NK-92 treated with Interleukin-12 subunit alpha and Interleukin-12 subunit beta, amount 100 ng/mL, for 24 hours (cell line): ENCODE results near the gene LRRC53.

Source experiments
- DNase-seq: peaks from one replicate; lab custom pipeline; 2025; lab: John Stamatoyannopoulos, UW

The LRRC53 gene

GRCh38 chr1:74430342-74430934 is 82.0 kb downstream of the LRRC53 start:
- no peak for DNase-seq

DNA sequence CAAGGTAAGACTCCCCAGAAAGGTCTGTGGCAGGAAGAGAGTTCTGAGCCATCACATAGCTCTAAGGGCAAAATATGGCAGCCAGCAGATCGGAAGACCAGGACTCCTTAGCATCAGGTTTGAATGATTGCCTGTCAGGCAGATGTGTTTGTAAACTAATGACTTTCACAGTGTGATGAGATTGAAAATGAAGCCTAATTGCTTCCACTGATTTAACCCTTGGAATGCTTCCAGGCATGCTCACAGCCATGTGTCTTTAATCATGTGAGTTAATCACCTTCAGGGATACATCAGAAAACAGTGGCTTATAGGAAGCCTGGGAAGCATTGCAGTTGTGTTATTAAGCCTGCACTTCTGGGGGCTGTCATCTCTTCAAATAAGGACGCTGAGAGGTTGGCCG is 82.8 kb downstream of the LRRC53 start:
- no peak for DNase-seq

DNA sequence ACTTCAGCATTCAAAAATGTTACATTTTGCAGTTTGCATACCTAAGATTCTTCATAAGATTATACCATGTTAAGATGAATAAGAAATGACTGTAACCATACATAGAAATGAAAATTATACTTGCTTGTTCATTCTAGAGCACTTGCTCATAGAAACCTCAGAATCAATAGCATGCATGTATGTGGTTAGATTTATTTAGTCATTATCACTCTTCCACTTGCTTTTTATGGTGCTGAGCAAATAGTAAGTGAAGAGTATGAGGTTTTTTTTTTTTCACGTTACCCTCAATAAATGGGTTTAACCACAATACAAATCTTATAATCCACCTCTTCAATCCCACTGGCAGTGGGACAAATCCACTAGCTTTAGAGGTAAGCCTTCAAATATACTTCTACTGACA is 84.7 kb downstream of the LRRC53 start:
- no peak for DNase-seq

- no peak for DNase-seq
Measured at GRCh38 chr1:74426208-74426937, 86.0 kb downstream of the LRRC53 start.

DNA sequence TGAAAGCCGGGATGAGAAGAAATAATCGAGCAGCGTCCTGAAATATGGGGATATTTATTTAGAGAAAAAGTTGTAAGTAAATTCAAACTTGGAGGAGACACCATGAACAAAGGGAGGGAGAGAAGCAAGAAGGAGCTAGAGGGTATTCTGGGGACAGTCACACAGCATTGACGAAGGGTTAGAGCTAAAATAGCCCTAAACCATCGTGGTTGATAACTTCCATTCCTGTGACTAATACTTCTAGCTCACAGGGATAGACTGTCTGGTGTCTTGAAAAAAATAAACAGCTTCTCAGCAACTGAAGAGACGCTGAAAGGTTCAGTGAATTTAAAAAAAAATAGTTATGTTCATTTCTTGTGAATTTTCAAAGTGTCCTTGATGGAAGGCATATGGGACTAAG is 86.7 kb downstream of the LRRC53 start:
- DNase-seq: no peak

DNA sequence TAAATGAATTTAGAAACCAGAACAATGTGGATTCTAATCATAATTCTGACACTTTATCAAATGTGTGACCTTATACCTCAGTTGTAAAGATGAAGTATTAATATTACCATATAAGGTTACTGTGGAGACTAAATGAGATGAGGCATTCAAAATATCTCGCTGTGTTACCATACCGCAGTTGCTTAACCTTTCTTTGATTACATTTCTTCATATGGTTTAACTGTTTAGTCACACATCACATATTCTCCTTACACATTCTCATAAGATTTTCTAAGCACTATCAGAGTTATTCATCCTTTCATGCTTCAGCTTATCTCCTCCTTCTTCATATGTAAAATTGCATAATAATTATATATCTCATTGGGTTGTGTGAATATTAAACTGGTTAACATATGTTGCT is 88.9 kb downstream of the LRRC53 start:
- no peak for DNase-seq

DNA sequence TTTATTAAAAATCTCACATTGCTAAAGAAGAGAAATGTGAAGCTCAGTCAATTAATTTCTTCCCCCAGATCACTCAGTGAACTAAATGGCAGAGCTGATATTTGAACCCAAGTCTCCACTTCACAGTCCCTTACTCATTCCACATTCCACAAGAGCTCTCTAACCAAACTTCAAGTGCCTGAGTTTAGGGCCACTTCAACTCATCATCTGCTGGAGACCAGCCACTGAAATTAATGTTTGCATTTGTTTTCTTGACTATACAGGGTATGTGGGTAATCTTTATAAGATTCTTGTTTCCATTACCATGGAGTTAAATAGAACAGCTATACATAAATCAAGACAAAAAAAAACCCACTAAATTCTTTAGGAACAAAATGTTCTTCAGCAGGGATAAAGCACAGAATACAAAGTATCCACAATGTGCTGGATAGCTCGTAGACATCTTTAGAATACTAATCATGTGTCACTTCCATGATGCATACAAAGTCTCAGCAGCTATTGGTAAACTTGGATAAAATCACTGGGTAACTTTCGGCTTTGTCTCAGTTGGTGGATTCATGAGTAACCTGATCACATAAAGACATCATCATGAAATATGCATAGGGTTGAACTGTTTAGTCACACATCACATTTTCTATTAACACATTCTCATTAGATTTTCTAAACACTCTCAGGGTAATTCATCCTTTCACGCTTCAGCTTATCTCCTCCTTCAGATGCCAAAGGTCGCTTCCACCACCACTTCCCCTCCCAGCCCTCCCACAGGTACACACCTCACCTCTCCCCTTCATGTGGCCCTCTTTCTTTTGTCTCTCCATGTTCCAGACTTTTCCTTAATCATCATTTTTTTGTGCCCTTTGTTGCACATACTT is 89.8 kb downstream of the LRRC53 start:
- DNase-seq: no peak

- no peak for DNase-seq
Measured at GRCh38 chr1:74420467-74420866, 91.9 kb downstream of the LRRC53 start.
